Memory B cell (primary cell): ENCODE measurements around the gene ZNHIT1.

Experiments
- ATAC-seq: fragments of 150-1000 bp; cut with Tn5 transposase; 2 replicates; pipeline ENCODE4 v1.10.0; 2021; ENCODE audit warnings: low read depth, mild to moderate bottlenecking, moderate library complexity
- DNase-seq, 2 donors: peaks; one replicate each; pipeline ENCODE4 v3.0.0; 2022; ENCODE audit warnings: low spot score in 2 of 2
- H3K27ac Mint-ChIP-seq: one replicate; pipeline ENCODE4 v1.8.0; 2022; ENCODE audit warnings: mild to moderate bottlenecking, moderate library complexity, mixed read lengths
- H3K27me3 Mint-ChIP-seq: one replicate; pipeline ENCODE4 v1.8.0; 2022; ENCODE audit warnings: mixed read lengths
- H3K36me3 Mint-ChIP-seq: one replicate; pipeline ENCODE4 v1.8.0; 2022; ENCODE audit warnings: mild to moderate bottlenecking, mixed read lengths
- H3K4me1 Mint-ChIP-seq: one replicate; pipeline ENCODE4 v1.8.0; 2022; ENCODE audit warnings: mixed read lengths
- H3K4me3 Mint-ChIP-seq: one replicate; pipeline ENCODE4 v1.8.0; 2022; ENCODE audit warnings: mild to moderate bottlenecking, moderate library complexity, mixed read lengths
- H3K9me3 Mint-ChIP-seq: one replicate; pipeline ENCODE4 v1.8.0; 2022; ENCODE audit warnings: mixed read lengths

Gene ZNHIT1

GRCh38 chr7:101237206-101238067 lies 19.5 kb downstream of the ZNHIT1 start, which contains the start of gene CLDN15:
CLDN15 (minus strand) TSS chr7:101237802; CDS start chr7:101237581, 221 bp downstream.
- Mint-ChIP-seq H3K9me3 (no peaks in the 10 kb centered on the region), H3K4me3 (no peak within 1 kb of the TSS), H3K27me3 (no peaks in the 10 kb centered on the region), H3K27ac (no peak within 1 kb of the TSS), H3K4me1 (no peaks in the 10 kb centered on the region), H3K36me3 (peaks cover 10% of the 10 kb centered on the region)
- DNase-seq, result no peak
- ATAC-seq, result no peak

GRCh38 chr7:101238226-101239182 lies 20.5 kb downstream of the ZNHIT1 start:
- Mint-ChIP-seq H3K4me3 (no peak overlapping the region), H3K9me3 (no peaks in the 10 kb centered on the region), H3K27ac (no peak overlapping the region), H3K36me3 (peaks cover 10% of the 10 kb centered on the region), H3K4me1 (no peaks in the 10 kb centered on the region), H3K27me3 (no peaks in the 10 kb centered on the region)
- ATAC-seq (no peak), DNase-seq (no peak)

- Mint-ChIP-seq H3K9me3 (no peaks in the 10 kb centered on the region), H3K27me3 (no peaks in the 10 kb centered on the region), H3K4me3 (no peak overlapping the region), H3K27ac (no peak overlapping the region), H3K4me1 (peaks cover 3% of the 10 kb centered on the region), H3K36me3 (peaks cover 10% of the 10 kb centered on the region)
- DNase-seq (no peak), ATAC-seq (no peak)
Observed at GRCh38 chr7:101239191-101239950, 21.4 kb downstream of the ZNHIT1 start.

- no peak for ATAC-seq
- H3K9me3 Mint-ChIP-seq, result no peaks in the 10 kb centered on the region
- H3K27ac Mint-ChIP-seq, result no peak overlapping the region
- no peak overlapping the region for H3K4me3 Mint-ChIP-seq
- peaks cover 3% of the 10 kb centered on the region for H3K4me1 Mint-ChIP-seq
- no peaks in the 10 kb centered on the region for H3K27me3 Mint-ChIP-seq
- peaks cover 10% of the 10 kb centered on the region for H3K36me3 Mint-ChIP-seq
- no peak for DNase-seq
Observed at GRCh38 chr7:101239951-101240220, 21.9 kb downstream of the ZNHIT1 start.

GRCh38 chr7:101240226-101241014 lies 22.5 kb downstream of the ZNHIT1 start:
- Mint-ChIP-seq H3K27me3 (no peaks in the 10 kb centered on the region), H3K27ac (no peak overlapping the region), H3K4me1 (peaks cover 3% of the 10 kb centered on the region), H3K36me3 (peaks cover 10% of the 10 kb centered on the region), H3K9me3 (no peaks in the 10 kb centered on the region), H3K4me3 (no peak overlapping the region)
- DNase-seq (no peak), ATAC-seq (no peak)

GRCh38 chr7:101241015-101241363 lies 23.0 kb downstream of the ZNHIT1 start:
- Mint-ChIP-seq H3K27me3 (no peaks in the 10 kb centered on the region), H3K9me3 (no peaks in the 10 kb centered on the region), H3K4me3 (no peak overlapping the region), H3K36me3 (peaks cover 10% of the 10 kb centered on the region), H3K27ac (no peak overlapping the region), H3K4me1 (peaks cover 3% of the 10 kb centered on the region)
- DNase-seq, result no peak
- ATAC-seq, result no peak

GRCh38 chr7:101241443-101242349 lies 23.7 kb downstream of the ZNHIT1 start:
- peaks cover 10% of the 10 kb centered on the region for H3K36me3 Mint-ChIP-seq
- H3K27ac Mint-ChIP-seq, result no peak overlapping the region
- no peaks in the 10 kb centered on the region for H3K9me3 Mint-ChIP-seq
- peaks cover 3% of the 10 kb centered on the region for H3K4me1 Mint-ChIP-seq
- H3K27me3 Mint-ChIP-seq, result no peaks in the 10 kb centered on the region
- ATAC-seq (no peak), DNase-seq (no peak)
- H3K4me3 Mint-ChIP-seq, result no peak overlapping the region

- H3K9me3 Mint-ChIP-seq, result no peaks in the 10 kb centered on the region
- no peaks in the 10 kb centered on the region for H3K27me3 Mint-ChIP-seq
- peaks cover 10% of the 10 kb centered on the region for H3K36me3 Mint-ChIP-seq
- ATAC-seq, result no peak
- no peak for DNase-seq
- peak overlapping the region; percentile 98 for H3K4me3 Mint-ChIP-seq
- peaks cover 8% of the 10 kb centered on the region for H3K4me1 Mint-ChIP-seq
- peak overlapping the region; percentile 94 for H3K27ac Mint-ChIP-seq
Observed at GRCh38 chr7:101243646-101244374, 25.8 kb downstream of the ZNHIT1 start.

GRCh38 chr7:101244375-101245146 lies 26.6 kb downstream of the ZNHIT1 start, which contains the start of gene FIS1:
FIS1 (minus strand) TSS chr7:101245081; CDS start chr7:101245004, 77 bp downstream.
- H3K4me3 Mint-ChIP-seq, result peak within 1 kb of the TSS; percentile 98
- H3K27me3 Mint-ChIP-seq, result no peaks in the 10 kb centered on the region
- H3K9me3 Mint-ChIP-seq, result no peaks in the 10 kb centered on the region
- peaks cover 8% of the 10 kb centered on the region for H3K4me1 Mint-ChIP-seq
- peaks cover 8% of the 10 kb centered on the region for H3K36me3 Mint-ChIP-seq
- DNase-seq (peak; percentile 90 to 97), ATAC-seq (peak; percentile 91)
- H3K27ac Mint-ChIP-seq, result peak within 1 kb of the TSS; percentile 94

- no peaks in the 10 kb centered on the region for H3K27me3 Mint-ChIP-seq
- peaks cover 8% of the 10 kb centered on the region for H3K36me3 Mint-ChIP-seq
- DNase-seq, result no peak
- no peak for ATAC-seq
- H3K9me3 Mint-ChIP-seq, result no peaks in the 10 kb centered on the region
- H3K4me1 Mint-ChIP-seq, result peaks cover 11% of the 10 kb centered on the region
- peak overlapping the region; percentile 94 for H3K27ac Mint-ChIP-seq
- peak overlapping the region; percentile 98 for H3K4me3 Mint-ChIP-seq
Observed at GRCh38 chr7:101245147-101245668, 27.2 kb downstream of the ZNHIT1 start.

GRCh38 chr7:101248276-101248675 lies 30.3 kb downstream of the ZNHIT1 start:
- Mint-ChIP-seq H3K4me1 (peaks cover 22% of the 10 kb centered on the region), H3K27me3 (peaks cover 1% of the 10 kb centered on the region)

More at GRCh38 chr7:101248276-101248675, 30.3 kb downstream of the ZNHIT1 start:
- Mint-ChIP-seq H3K27ac (no peak overlapping the region), H3K36me3 (peaks cover 7% of the 10 kb centered on the region), H3K4me3 (no peak overlapping the region), H3K9me3 (no peaks in the 10 kb centered on the region)
- ATAC-seq (no peak), DNase-seq (no peak)
